HG02840 (cell line): ENCODE measurements around the gene UXT.
"Not testable (repeated sequence)": the region's sequence is repeated elsewhere in the genome, so short reads cannot be mapped to it uniquely, and the experiment has no call there.

ENCODE experiments used
- ATAC-seq: cut with Tn5 transposase; IDR thresholded peaks from one replicate; pipeline ENCODE4 v1.9.1; 2021; ENCODE audit warnings: mild to moderate bottlenecking, moderate library complexity, moderate number of reproducible peaks; ENCODE audit not compliant: unreplicated experiment, low FRiP score

The UXT gene

GRCh38 chrX:47658684-47659420 lies at the start of gene UXT:
TSS of gene UXT (minus strand) at chrX:47659180. CDS start at chrX:47658927, 253 bp downstream.
- ATAC-seq: peak; percentile 70

DNA sequence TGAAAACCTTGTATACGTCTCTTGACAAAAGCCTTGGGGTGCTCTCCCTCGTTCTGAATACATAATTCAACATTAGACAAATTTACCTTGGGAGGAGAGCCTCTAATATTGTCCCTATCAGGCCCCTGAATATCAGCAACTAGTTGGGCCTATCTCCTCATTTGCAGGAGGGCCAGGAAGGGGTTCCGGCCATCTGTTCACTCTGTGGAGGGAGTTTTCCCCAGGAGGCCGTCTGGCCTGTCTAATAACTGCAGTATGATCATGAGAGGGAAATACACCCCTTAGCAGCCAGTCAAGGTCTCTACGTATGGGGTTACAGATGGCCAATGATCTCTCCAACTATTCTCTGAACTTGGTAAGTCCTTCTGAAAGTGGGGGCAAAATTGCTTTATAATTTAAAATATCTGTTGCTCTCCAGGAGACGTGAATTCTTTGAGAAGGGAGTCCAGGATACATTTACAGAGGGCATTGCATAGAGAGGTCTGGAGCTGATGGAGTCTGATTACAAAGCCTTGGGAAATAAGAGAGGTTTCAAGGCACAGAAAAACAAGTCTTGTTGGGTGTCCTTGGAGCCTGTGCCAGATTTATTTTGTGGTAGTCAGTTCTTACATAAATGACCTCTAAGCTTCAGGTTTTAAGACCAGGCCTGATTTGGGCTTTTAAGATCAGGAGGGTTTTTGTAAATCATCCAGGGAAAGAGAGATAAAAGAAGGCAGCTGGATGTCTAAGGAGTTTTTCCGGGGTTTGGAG lies 48.2 kb upstream of the UXT start:
- no peak for ATAC-seq

DNA sequence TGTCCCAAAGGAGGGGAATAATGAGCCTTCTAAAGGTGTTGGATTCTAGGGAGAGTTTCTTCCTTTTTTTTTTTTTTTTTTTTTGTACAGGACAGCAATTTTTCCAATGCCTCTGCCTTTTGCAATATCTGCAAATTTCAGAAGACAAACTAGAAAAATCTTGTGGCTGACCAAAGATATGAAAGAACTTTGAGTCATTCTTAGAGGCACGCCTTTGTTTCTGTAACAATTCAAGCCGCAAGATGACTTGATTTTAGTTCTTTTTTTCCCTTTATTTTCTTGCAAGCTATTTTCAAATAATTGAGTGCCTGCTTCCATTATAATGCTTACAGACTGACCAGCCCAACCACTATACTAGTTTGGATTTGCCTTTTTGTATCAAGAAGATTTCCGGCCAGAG lies 47.6 kb upstream of the UXT start:
- ATAC-seq: no peak

- ATAC-seq: no peak
These were observed 45.8 kb upstream of the UXT start for GRCh38 chrX:47704736-47705135.

DNA sequence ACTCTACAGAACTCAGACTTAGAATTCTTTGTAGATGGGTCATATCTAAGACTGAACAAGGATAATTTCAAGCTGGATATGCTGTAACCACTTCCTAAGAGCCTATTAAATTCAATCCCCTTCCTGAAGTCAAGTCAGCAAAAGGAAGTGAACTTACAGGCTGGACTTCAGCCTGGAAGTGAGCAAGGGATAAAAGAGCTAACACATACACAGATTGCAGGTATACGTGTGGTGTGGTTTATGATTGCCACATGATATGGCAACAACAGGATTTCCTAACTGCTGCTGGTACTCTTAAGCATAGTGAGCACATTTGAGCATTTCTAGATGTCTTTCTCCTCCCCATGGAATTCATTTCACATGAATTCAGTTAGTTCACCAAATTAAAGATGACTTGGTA lies 38.2 kb upstream of the UXT start:
- ATAC-seq: no peak

DNA sequence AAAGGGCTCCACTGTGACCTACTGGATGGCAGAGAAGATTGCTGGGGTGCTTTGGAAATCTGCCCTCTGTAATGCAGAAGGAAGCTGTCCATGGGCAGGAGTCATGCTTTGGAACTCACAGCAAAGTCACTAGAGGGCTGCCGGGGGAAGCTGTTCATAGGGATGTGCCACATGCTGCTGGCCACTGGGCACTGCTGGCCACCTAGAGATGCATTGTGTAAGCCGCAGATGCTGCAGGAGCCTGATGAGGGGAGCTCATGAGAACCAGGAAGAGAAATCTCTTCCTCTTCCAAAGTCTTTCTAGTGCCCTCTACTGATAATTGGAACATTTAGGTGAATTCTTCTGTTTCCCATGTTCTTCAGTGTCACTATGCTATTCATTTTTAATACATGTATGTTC lies 31.2 kb upstream of the UXT start:
- no peak for ATAC-seq

DNA sequence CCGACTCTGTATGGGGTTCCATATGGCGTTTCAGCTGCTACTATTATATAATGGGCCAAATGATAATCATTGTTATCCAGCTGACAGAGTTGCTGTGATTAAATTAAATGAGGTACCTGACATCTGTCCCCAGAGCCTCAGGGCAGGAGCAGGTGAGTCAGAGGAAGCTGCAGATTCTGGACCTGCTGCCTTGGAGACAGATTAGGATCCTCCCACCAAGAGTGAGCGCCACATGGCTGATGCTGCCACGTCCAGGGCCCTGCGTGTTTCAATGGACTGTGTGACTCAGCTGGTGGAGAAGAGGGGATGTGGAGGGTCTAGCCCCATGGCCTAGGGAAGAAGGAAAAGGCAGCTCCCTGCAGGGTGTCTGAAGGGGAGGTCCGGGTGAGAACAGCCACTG lies 28.3 kb upstream of the UXT start:
- no peak for ATAC-seq

DNA sequence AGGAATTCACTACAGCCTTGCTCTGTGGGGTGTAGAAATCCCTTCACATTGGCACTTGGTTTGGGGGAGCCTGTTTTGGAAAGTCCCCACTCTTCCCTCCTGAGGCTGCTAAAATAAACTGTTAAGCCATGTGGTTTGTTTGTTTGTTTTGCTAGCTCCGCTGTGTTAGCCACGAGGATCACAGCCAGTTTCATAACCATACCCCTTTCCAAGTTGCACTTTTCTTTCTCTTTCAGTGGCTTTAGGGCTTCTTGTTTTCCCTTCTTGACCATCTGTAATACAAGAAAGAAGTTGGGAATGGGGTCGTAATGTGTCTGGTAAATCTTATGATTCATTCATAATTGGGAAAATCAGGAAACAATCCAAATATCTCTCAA lies 24.8 kb upstream of the UXT start:
- no peak for ATAC-seq

GRCh38 chrX:47683184-47683828 lies 24.3 kb upstream of the UXT start:
- no peak for ATAC-seq

DNA sequence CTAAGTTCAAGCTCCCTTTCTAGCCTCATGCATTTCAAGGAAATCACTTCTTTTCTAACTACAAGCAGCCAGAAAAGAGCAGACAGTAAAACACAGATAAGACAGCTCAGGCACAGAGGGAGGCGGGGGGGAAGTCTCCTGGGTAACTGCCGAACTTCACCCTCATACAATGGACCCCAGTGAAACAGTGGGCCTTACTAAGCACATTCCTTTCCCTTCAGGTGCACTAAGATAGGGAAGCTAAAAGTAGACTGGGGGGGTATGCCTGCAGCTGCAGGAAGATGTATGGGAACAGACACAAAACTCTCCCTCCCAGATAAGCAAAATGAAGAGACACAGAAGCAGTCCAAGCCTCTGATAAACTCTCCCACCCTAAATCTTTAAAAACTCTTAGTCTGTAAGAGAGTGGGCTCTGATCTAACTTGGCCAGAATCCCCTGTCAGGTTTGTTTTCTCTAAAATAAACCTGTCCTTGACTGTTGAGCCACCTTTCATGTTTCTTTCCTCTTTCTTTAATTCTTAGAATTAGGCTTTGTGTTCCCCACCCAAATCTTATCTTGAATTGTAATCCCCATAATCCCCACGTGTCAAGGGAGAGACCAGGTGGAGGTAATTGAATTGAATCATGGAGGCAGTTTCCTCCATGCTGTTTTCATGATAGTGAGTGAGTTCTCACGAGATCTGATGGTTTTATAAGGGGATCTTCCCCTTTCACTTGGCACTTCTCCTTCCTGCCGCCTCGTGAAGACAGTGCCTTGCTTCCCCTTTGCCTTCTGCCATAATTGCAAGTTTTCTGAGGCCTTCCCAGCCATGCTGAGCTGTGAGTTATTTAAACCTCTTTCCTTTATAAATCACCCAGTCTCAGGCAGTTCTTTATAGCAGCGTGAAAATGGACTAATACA lies 17.2 kb upstream of the UXT start:
- ATAC-seq: not testable (repeated sequence)

DNA sequence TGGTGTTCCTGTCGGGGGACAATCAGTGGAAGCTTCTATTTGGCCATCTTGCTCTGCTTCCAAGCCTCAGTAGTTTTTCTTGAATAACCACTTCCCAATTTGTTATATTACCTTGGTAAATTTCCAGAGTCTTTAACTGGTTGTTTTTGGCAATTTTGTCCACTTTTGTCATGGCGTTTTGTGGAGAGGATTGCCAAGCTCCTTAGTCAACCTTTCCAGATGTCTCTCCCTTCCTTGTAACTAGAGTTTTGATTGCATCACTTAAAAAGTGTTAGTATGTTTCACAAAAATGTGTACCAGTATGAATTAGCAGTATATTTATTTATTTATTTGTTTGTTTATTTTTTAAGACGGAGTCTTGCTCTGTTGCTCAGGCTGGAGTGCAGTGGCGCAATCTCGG lies 15.8 kb upstream of the UXT start:
- no peak for ATAC-seq

DNA sequence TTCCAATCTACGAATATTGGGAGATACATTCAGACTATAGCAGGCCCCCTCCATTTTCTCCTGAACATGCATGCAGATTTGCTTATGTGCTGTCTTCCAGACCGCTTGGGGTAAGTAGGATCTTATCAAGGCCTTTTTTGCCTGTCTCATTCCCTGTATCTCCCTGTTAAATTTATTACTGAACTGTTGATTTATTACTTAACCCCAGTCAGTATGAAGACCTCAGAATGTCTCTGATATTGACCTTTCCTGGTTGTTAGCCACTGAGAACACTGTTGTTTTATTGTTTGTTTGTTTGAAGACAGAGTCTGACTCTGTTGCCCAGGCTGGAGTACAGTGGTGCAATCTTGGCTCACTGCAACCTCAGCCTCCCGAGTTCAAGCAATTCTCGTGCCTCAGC lies 6.8 kb upstream of the UXT start:
- not testable (repeated sequence) for ATAC-seq

DNA sequence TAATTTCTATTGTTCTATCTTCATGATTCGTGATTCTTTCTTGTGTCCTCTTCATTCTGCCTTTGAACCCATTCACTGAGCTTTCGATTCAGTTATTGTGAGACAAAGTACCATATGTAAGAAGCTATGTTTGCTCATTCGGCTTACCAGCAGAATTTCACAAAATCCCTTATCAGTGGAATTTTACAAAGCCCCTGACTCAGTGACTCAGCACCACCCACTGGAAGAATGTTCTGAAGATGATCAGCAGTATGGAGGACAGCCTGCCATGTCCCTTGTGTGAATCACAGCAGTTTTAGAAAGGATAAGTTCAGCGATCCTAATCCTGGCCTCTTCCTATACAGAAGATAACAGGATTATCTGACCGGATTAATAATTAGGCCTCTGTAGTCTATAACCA lies 5.8 kb upstream of the UXT start:
- ATAC-seq: no peak

DNA sequence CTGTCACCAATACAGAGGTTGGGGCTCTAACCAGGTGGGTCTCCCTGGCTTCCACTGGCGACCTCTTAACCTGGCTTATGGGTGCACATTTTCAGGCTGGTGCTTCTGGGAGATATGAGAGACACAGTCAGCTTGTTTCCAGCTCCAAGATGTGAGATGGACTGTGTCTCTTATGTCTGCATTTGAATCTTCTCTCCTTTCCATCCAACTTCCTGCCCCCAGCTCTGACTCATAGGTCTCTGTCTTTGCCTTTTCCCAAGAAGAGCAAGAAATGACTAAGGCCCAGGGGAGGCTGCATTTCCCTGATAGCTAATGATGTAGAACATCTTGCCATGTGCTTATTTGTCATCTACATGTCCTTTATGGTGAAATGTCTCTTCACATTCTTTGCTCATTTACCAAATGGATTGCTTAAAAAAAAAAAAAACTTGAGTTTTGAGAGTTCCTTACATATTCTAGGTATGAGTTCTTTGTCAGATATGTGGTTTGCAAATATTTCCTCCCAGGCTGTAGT lies 3.2 kb upstream of the UXT start:
- ATAC-seq: no peak

GRCh38 chrX:47661539-47661938 lies 2.6 kb upstream of the UXT start:
- no peak for ATAC-seq

GRCh38 chrX:47659421-47659726 lies 394 bp upstream of the UXT start:
- ATAC-seq: no peak

GRCh38 chrX:47658301-47658683 lies 688 bp downstream of the UXT start:
- ATAC-seq: no peak

GRCh38 chrX:47651043-47651905 lies 7.7 kb downstream of the UXT start:
- ATAC-seq: peak; percentile 9

GRCh38 chrX:47650164-47651042 lies 8.6 kb downstream of the UXT start, which contains the start of gene ELK1:
TSS of gene ELK1 (minus strand) at chrX:47650563. CDS start at chrX:47641441, 9,122 bp downstream.
- ATAC-seq: peak; percentile 90
